Neural cell (in vitro differentiated cells): ENCODE data around the gene STRA6.

ENCODE experiments used
- EP300 ChIP-seq: fragments of 450-650 bp; conservative IDR thresholded peaks from 2 replicates; pipeline ENCODE4 v1.6.1; 2014; ENCODE audit warnings: antibody characterized with exemption, mild to moderate bottlenecking, moderate library complexity; ENCODE audit not compliant: poor library complexity, severe bottlenecking
- EZH2 ChIP-seq: fragments of 200-600, 300-800 bp; shearing (Covaris generic), sonication (generic); IDR thresholded peaks from 2 replicates; pipeline ENCODE4 v1.6.1; 2014; ENCODE audit warnings: antibody characterized with exemption, low read length, borderline replicate concordance, mild to moderate bottlenecking; ENCODE audit not compliant: insufficient read depth, poor library complexity, severe bottlenecking
- MXI1 ChIP-seq: fragments of 450-650 bp; conservative IDR thresholded peaks from 2 replicates; pipeline ENCODE4 v1.6.1; 2014; ENCODE audit warnings: antibody characterized with exemption, mild to moderate bottlenecking; ENCODE audit not compliant: poor library complexity, severe bottlenecking
- POLR2AphosphoS5 ChIP-seq: IDR thresholded peaks from 2 replicates; pipeline ENCODE4 v1.6.1; 2012
- RAD21 ChIP-seq: fragments of 450-650 bp; conservative IDR thresholded peaks from 2 replicates; pipeline ENCODE4 v1.6.1; 2014; ENCODE audit warnings: antibody characterized with exemption, mild to moderate bottlenecking, moderate library complexity
- REST ChIP-seq: IDR thresholded peaks from 2 replicates; pipeline ENCODE4 v1.6.1; 2012; ENCODE audit warnings: borderline replicate concordance
- SMC3 ChIP-seq: fragments of 450-650 bp; conservative IDR thresholded peaks from 2 replicates; pipeline ENCODE4 v1.6.1; 2014; ENCODE audit warnings: antibody characterized with exemption, mild to moderate bottlenecking, moderate library complexity; ENCODE audit not compliant: poor library complexity
- TAF1 ChIP-seq: IDR thresholded peaks from 2 replicates; pipeline ENCODE4 v1.6.1; 2012; ENCODE audit warnings: low read depth
- TF ChIP-seq, protein P1 (sequence below): fragments of 450-650 bp; IDR thresholded peaks from 2 replicates; pipeline ENCODE4 v1.5.1; 2014; ENCODE audit warnings: antibody characterized with exemption, mild to moderate bottlenecking, moderate library complexity; ENCODE audit not compliant: poor library complexity, severe bottlenecking

DNA sequence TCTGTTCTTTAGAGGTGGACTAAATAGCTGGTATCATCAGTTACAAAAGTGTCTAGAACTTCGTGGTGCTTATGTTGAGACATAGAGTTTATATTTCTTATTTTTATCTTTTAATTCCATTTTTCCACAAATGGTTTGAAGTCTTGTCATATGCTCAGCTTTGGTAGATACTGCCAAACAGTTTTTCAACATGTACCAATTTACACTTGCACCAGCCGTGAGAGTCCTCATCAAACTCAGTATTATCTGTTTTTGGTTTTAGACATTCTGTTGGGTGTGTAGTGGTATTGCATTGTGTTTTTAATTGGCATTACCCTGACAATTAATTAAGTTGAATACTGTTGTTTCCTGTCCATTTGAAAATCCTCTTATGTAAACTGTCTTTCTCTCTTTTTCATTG lies 55.5 kb downstream of the STRA6 start:
- no peak for TF ChIP-seq EZH2
- TF ChIP-seq, protein P1, sequence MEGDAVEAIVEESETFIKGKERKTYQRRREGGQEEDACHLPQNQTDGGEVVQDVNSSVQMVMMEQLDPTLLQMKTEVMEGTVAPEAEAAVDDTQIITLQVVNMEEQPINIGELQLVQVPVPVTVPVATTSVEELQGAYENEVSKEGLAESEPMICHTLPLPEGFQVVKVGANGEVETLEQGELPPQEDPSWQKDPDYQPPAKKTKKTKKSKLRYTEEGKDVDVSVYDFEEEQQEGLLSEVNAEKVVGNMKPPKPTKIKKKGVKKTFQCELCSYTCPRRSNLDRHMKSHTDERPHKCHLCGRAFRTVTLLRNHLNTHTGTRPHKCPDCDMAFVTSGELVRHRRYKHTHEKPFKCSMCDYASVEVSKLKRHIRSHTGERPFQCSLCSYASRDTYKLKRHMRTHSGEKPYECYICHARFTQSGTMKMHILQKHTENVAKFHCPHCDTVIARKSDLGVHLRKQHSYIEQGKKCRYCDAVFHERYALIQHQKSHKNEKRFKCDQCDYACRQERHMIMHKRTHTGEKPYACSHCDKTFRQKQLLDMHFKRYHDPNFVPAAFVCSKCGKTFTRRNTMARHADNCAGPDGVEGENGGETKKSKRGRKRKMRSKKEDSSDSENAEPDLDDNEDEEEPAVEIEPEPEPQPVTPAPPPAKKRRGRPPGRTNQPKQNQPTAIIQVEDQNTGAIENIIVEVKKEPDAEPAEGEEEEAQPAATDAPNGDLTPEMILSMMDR: no peak
- no peak for TF ChIP-seq POLR2AphosphoS5
- TF ChIP-seq EP300: no peak
- TF ChIP-seq REST: no peak
- no peak for TF ChIP-seq TAF1
- no peak for TF ChIP-seq RAD21
- no peak for TF ChIP-seq SMC3
- TF ChIP-seq MXI1: no peak
